GM13976 (cell line): ENCODE results near the gene LZIC.

Source experiments
- DNase-seq: peaks from one replicate; pipeline ENCODE4 v3.0.0; 2012; ENCODE audit warnings: low spot score
- in situ Hi-C: fragments of 300-500 bp; cut with MboI; formaldehyde crosslinking; loops from one replicate; pipeline ENCODE4 v1.12.0; 2022; ENCODE audit warnings: low sequenced_read_pairs, mixed read lengths, inconsistent platforms; ENCODE audit not compliant: unreplicated experiment
- TF ChIP-seq, protein P1 (sequence below): IDR thresholded peaks from 2 replicates; pipeline ENCODE4 v1.5.1; 2012; ENCODE audit warnings: borderline replicate concordance, mild to moderate bottlenecking; ENCODE audit not compliant: insufficient read depth; ENCODE audit errors: extremely low read depth, missing control alignments, control extremely low read depth

Gene LZIC

DNA sequence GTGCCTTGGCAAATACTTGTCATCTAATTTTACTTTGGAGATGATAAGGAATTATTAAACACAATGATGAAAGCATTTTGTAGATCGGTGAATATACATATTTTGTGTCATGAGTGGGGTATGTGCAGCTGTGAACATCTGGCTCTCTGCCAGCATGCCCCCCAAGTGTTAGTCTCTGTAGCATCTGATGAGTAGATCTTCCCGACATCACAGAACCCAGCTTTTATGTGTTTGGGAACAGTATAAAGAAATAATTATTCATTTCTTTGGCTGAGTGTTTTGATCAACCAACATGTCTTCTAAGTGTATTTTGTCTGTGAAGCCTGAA is 28.6 kb downstream of the LZIC start:
- in situ Hi-C loops = no loop called here
- no peak for DNase-seq
- TF ChIP-seq, protein P1, sequence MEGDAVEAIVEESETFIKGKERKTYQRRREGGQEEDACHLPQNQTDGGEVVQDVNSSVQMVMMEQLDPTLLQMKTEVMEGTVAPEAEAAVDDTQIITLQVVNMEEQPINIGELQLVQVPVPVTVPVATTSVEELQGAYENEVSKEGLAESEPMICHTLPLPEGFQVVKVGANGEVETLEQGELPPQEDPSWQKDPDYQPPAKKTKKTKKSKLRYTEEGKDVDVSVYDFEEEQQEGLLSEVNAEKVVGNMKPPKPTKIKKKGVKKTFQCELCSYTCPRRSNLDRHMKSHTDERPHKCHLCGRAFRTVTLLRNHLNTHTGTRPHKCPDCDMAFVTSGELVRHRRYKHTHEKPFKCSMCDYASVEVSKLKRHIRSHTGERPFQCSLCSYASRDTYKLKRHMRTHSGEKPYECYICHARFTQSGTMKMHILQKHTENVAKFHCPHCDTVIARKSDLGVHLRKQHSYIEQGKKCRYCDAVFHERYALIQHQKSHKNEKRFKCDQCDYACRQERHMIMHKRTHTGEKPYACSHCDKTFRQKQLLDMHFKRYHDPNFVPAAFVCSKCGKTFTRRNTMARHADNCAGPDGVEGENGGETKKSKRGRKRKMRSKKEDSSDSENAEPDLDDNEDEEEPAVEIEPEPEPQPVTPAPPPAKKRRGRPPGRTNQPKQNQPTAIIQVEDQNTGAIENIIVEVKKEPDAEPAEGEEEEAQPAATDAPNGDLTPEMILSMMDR = no peak

DNA sequence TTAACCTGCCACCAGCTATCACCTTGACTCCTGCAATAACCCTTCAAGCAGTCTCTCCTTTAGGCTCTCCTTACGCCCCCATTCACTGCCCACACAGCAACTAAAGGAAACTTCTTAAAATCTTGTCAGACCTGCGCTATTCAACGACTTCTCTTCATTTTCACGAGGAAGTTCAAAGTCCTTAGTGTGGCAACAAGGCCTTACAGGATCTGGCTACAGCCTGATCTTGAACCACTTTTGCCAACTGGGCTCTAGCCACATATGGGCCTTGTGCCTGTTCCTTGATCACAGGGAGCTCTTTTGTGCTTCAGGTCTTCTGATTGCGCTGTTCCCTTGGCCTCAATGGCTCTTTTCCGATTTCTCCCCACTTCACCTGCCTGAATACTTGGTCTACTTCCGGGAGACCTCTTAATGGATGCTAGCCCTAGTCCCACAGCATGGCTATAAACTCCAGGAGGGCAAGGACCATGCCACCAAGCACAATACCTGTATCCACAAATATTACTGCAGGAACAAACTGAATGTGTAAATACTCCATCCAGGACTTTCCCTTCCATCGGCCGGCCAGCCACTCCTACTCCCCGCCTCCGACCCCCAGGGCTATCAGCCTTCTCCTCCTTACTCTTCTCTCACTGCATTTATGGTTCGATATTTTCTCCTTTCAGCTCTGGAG is 30.8 kb downstream of the LZIC start:
- in situ Hi-C loops = no loop called here
- DNase-seq = no peak
- TF ChIP-seq, protein P1 = no peak

DNA sequence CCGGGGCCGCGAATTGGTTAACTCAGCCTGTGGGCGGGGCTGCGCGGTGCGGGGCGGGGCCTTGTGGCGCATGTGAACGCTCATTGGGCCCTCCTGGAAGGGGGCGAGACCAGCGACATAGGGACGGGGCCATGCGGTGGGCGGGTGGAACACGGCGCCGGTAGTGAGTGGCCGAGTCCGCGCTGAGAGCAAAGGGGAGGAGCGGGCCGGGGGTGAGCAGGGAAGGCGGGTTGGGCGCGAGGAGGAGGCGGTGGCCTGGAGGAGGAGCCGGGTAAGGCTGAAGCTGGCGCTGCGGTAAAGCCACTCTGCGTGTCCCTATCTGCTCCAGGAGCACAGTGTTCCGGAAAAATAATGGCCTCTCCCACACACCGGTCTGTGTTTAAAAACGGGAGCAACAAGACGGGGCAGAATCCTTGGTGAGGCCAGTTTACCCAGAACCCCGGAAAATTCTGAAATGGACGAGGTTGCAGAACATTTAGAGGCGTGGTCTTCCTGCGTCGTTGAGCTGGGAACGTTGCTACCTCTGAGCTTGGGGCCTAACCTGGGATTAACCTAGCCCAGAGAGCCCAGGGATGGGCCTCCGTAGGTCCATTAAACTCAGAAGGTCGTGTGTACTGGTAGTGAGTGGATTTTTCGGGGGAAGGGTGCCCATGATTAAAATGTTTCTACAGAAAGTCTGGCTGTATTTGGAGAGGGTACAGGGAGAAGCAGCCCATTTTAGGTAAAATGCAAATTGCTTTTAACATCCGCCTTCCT is 32.6 kb downstream of the LZIC start:
- in situ Hi-C loops = no loop called here
- DNase-seq = peak; percentile 99
- TF ChIP-seq, protein P1 = no peak

DNA sequence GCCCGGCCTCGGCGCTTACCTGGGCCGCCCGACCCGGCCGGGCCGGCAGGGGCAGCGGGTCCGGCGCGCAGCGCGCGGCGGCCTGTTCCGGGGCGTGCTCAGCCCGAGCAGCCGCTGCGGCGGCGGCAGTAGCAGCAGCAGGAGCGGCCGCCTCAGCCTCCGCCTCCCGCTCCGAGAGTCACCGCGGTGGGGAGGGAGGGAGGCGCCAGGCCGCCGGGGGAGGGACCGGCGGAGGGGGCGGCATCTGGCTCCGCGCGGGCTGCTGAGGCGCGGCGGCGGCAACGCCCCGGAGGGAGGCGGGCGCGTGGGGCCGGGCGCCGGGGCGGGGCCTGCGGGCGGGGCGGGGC is 33.1 kb downstream of the LZIC start, which contains the start of gene CTNNBIP1:
CTNNBIP1 (minus strand) TSS at position 194 of the 347 bp plus-strand sequence. CDS start 38,205 bp downstream, outside the sequence.
- no peak for DNase-seq
- TF ChIP-seq, protein P1 = no peak
- in situ Hi-C loops = no loop called here

DNA sequence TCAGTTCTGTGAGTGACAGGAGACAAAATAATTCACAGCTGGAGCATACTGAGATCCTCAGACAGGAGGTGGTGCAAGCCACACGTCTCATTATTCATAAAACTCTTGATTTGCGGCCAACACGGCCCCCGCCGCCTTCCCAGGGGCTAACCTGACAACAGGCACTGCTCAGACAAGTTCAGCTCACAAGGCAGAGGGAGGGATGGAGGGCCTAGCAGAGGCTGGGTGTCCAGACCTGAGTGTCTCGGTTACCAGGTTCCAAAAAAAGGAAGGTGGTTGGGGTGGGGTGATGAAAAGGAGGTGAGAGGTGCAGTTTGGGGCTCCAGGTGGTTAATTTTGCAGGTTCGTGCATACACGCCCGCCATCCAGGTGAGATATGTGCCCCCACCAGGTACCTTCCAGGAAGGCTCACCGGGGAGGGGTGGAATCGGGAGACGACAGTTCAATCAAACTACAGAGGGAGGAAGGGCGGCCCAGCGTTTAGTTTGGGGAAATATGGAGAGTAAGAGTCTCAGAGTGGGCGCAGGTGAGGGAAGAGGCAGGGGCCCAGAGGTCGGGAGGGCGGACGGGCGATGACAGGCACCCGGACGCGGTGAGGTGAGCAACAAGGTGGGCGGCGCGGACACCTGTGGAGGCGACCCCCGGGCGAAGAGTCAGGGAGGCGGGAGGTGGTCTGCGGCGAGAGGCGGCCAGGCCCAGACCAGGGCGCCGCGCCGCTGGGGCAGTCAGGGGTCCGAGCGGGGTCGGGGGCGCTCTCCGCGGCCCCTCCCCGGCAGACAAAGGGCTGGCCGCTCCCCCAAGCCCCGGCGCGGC is 33.8 kb downstream of the LZIC start:
- no peak for DNase-seq
- TF ChIP-seq, protein P1 = no peak
- in situ Hi-C loops = no loop called here

DNA sequence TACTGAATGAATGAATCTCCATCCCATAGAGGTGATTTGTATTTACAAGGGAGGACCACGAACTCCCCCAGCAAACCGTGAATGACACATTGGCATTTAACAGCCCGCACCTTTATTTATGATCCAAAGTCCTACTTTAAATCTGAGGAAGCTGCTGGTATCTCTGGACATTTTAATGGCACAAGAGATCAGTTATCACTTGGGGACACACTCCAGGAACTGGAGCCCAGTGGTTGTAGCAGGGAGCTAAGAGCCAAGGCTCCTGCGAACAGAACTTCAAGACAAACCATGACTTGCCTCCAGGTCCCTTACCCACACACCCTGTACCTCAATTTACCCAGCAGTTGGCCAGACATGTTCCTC is 34.3 kb downstream of the LZIC start:
- TF ChIP-seq, protein P1 = no peak
- no peak for DNase-seq
- in situ Hi-C loops = no loop called here
